GM19023 (cell line): ENCODE results near the gene NHSL1.

Experiments
- ATAC-seq: cut with Tn5 transposase; IDR thresholded peaks from one replicate; pipeline ENCODE4 v1.9.1; 2021; ENCODE audit warnings: mild to moderate bottlenecking, moderate library complexity; ENCODE audit not compliant: unreplicated experiment

NHSL1 gene

GRCh38 chr6:138498629-138499302, 528 bp downstream of the NHSL1 start:
- ATAC-seq, result no peak

- ATAC-seq, result no peak
Measured at GRCh38 chr6:138497286-138497685, 2.0 kb downstream of the NHSL1 start.

GRCh38 chr6:138494312-138494711, 5.0 kb downstream of the NHSL1 start:
- no peak for ATAC-seq

- ATAC-seq, result no peak
Measured at GRCh38 chr6:138493413-138493812, 5.9 kb downstream of the NHSL1 start.

- no peak for ATAC-seq
Measured at GRCh38 chr6:138492871-138493270, 6.4 kb downstream of the NHSL1 start.

- ATAC-seq, result no peak
Measured at GRCh38 chr6:138492113-138492512, 7.2 kb downstream of the NHSL1 start.

GRCh38 chr6:138491017-138491416, 8.3 kb downstream of the NHSL1 start:
- no peak for ATAC-seq

GRCh38 chr6:138489846-138490245, 9.4 kb downstream of the NHSL1 start:
- no peak for ATAC-seq

GRCh38 chr6:138487102-138487604, 12.1 kb downstream of the NHSL1 start:
- no peak for ATAC-seq

- ATAC-seq, result no peak
Measured at GRCh38 chr6:138486249-138487101, 12.8 kb downstream of the NHSL1 start.

- ATAC-seq, result no peak
Measured at GRCh38 chr6:138485586-138486248, 13.6 kb downstream of the NHSL1 start.

GRCh38 chr6:138485005-138485545, 14.2 kb downstream of the NHSL1 start:
- no peak for ATAC-seq

- ATAC-seq, result no peak
Measured at GRCh38 chr6:138484018-138484731, 15.1 kb downstream of the NHSL1 start.

- ATAC-seq, result no peak
Measured at GRCh38 chr6:138482816-138483215, 16.5 kb downstream of the NHSL1 start.

GRCh38 chr6:138480279-138480949, 18.9 kb downstream of the NHSL1 start:
- no peak for ATAC-seq

- no peak for ATAC-seq
Measured at GRCh38 chr6:138477913-138478539, 21.3 kb downstream of the NHSL1 start.

GRCh38 chr6:138476116-138476515, 23.2 kb downstream of the NHSL1 start:
- no peak for ATAC-seq

GRCh38 chr6:138473144-138473543, 26.1 kb downstream of the NHSL1 start:
- ATAC-seq, result no peak

- no peak for ATAC-seq
Measured at GRCh38 chr6:138468320-138469015, 30.8 kb downstream of the NHSL1 start.
